Measurements from ENCODE around the gene METAP2.

DNA sequence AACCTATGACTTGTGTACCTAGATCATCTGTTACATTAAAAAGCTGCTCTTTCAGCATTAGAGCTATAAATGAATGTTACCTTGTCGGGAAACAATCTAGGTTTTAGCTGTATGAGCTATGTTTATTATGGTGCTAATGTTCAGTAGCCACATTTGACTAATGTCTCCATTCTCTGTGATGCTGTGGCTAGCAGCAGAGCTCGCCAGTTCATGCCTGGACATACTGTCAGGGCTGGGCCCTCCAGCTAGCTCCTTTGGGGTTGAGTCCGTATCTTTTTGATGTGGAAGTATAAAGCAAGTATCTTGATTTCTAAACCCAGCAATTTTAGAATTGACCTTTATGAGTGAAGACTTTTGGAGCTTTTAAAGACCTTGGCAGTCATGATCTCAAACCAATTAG is 41.2 kb downstream of the METAP2 start:
- TF ChIP-seq, protein P1, sequence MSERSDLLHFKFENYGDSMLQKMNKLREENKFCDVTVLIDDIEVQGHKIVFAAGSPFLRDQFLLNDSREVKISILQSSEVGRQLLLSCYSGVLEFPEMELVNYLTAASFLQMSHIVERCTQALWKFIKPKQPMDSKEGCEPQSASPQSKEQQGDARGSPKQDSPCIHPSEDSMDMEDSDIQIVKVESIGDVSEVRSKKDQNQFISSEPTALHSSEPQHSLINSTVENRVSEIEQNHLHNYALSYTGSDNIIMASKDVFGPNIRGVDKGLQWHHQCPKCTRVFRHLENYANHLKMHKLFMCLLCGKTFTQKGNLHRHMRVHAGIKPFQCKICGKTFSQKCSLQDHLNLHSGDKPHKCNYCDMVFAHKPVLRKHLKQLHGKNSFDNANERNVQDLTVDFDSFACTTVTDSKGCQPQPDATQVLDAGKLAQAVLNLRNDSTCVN (tag by site-specific recombination; optimal IDR thresholded peaks at IDR 0.05) = no peak
- TF ChIP-seq, protein P2, sequence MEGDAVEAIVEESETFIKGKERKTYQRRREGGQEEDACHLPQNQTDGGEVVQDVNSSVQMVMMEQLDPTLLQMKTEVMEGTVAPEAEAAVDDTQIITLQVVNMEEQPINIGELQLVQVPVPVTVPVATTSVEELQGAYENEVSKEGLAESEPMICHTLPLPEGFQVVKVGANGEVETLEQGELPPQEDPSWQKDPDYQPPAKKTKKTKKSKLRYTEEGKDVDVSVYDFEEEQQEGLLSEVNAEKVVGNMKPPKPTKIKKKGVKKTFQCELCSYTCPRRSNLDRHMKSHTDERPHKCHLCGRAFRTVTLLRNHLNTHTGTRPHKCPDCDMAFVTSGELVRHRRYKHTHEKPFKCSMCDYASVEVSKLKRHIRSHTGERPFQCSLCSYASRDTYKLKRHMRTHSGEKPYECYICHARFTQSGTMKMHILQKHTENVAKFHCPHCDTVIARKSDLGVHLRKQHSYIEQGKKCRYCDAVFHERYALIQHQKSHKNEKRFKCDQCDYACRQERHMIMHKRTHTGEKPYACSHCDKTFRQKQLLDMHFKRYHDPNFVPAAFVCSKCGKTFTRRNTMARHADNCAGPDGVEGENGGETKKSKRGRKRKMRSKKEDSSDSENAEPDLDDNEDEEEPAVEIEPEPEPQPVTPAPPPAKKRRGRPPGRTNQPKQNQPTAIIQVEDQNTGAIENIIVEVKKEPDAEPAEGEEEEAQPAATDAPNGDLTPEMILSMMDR (tag by site-specific recombination; IDR thresholded peaks at IDR 0.05) = no peak
- no peak for TF ChIP-seq ZNF560 (tag by site-specific recombination; IDR thresholded peaks at IDR 0.05; ENCODE audit: borderline replicate concordance)

All from HEK293 (cell line).